ENCODE results near the gene PEMT.

PEMT gene

GRCh38 chr17:17512866-17513265 lies 78.6 kb downstream of the PEMT start:
- no peak for DNase-seq

- no peak for DNase-seq
Measured at GRCh38 chr17:17511881-17512858, 79.3 kb downstream of the PEMT start.

GRCh38 chr17:17511293-17511741 lies 80.2 kb downstream of the PEMT start:
- no peak for DNase-seq

- no peak for DNase-seq
Measured at GRCh38 chr17:17510456-17511292, 80.8 kb downstream of the PEMT start.

- DNase-seq: no peak
Measured at GRCh38 chr17:17509601-17510425, 81.7 kb downstream of the PEMT start.

- no peak for DNase-seq
Measured at GRCh38 chr17:17508646-17509591, 82.6 kb downstream of the PEMT start.

GRCh38 chr17:17508019-17508535 lies 83.4 kb downstream of the PEMT start:
- no peak for DNase-seq

- DNase-seq: no peak
Measured at GRCh38 chr17:17507465-17508011, 84.0 kb downstream of the PEMT start.

- no peak for DNase-seq
Measured at GRCh38 chr17:17506893-17507464, 84.5 kb downstream of the PEMT start.

GRCh38 chr17:17506181-17506741 lies 85.2 kb downstream of the PEMT start:
- no peak for DNase-seq

GRCh38 chr17:17505610-17506171 lies 85.8 kb downstream of the PEMT start:
- DNase-seq: no peak

GRCh38 chr17:17505151-17505550 lies 86.4 kb downstream of the PEMT start:
- DNase-seq: no peak

GRCh38 chr17:17504341-17505140 lies 87.0 kb downstream of the PEMT start:
- DNase-seq: no peak

- no peak for DNase-seq
Measured at GRCh38 chr17:17503566-17504130, 87.9 kb downstream of the PEMT start.

GRCh38 chr17:17502741-17503565 lies 88.6 kb downstream of the PEMT start:
- DNase-seq: no peak

- DNase-seq: peak in 1 of 4 experiments; percentile 6
Measured at GRCh38 chr17:17500999-17501605, 90.4 kb downstream of the PEMT start.
